ENCODE measurements around the gene AP1G2.

GRCh38 chr14:23564181-23564812, 3.3 kb downstream of the AP1G2 start:
- TF ChIP-seq POLR2A (IDR thresholded peaks at IDR 0.05) (no peak), POLR2AphosphoS5 (IDR thresholded peaks at IDR 0.05) (no peak), CTCF (IDR thresholded peaks at IDR 0.05) (no peak)
